ENCODE data around the gene CRB3. TPM values are rescaled to one million over a fixed set of nuclear protein-coding genes. Genes with fewer than 3 reads are reported as not detected.
A peak's percentile ranks its signal among the peaks of the same experiment; 100 is the strongest.

The CRB3 gene, protein sequence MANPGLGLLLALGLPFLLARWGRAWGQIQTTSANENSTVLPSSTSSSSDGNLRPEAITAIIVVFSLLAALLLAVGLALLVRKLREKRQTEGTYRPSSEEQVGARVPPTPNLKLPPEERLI
- 1 to 10 TPM; 1.2 to 1.8 TPM for total RNA-seq

DNA sequence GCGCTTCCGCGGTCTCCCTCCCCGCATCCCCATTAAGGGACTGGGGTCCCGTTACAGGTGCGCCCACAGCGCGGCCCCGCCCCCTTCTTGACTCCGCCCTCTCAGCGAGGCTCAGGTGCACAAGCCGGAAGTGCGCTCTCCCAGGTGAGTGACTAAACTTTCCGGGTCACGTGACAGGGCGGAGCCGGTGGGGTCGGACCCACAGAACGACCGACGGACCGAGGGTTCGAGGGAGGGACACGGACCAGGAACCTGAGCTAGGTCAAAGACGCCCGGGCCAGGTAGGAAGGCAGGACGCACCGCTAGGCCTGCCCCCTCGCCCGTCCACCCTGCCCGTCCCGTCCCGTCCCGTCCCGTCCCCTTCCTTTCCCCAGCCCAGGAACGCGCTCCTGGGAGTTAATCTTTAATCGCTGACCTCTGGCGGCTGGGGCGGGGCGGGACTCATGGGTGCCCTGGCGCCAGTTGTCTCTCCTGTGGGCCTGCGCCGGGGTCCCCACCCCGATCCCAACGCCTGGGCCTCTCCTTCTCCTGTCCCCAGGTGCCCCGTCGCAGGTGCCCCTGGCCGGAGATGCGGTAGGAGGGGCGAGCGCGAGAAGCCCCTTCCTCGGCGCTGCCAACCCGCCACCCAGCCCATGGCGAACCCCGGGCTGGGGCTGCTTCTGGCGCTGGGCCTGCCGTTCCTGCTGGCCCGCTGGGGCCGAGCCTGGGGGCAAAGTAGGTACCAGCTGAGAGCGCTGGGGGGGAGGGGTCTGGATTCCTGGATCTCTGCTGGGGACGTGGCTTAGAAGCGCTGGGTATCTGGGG is at the start of gene CRB3:
TSS of gene CRB3 (plus strand) at position 202 of the 804 bp plus-strand sequence. CDS start at position 633, 431 bp downstream.
- intact Hi-C loops (cut with DNase I, micrococcal nuclease), result loop anchor here (5.0 kb wide), 2 partner anchors 38 to 637 kb away; partner anchors contain the start of gene TUBB4A (in 1 of the 2)

GRCh38 chr19:6414793-6415590 is 49.1 kb upstream of the CRB3 start:
- Mint-ChIP-seq H3K9me3 (ENCODE audit: low read depth) (no peaks in the 10 kb centered on the region), H3K27ac (no peak overlapping the region), H3K27me3 (no peaks in the 10 kb centered on the region), H3K4me1 (no peaks in the 10 kb centered on the region), H3K36me3 (ENCODE audit: low read depth) (peaks cover 39% of the 10 kb centered on the region), H3K4me3 (no peak overlapping the region)
- CTCF ChIA-PET, result no interaction called here
- ATAC-seq, result no peak
- intact Hi-C loops (cut with DNase I, micrococcal nuclease), result no loop called here
- POLR2A ChIA-PET, result no interaction called here
- no peak for DNase-seq

More for the DNA sequence above, at the start of gene CRB3:
- Mint-ChIP-seq H3K27ac (peak within 1 kb of the TSS; percentile 17), H3K4me1 (peaks cover 12% of the 10 kb centered on the region), H3K4me3 (peak within 1 kb of the TSS; percentile 41), H3K36me3 (ENCODE audit: low read depth) (peaks cover 8% of the 10 kb centered on the region), H3K27me3 (no peaks in the 10 kb centered on the region), H3K9me3 (ENCODE audit: low read depth) (no peaks in the 10 kb centered on the region)
- ATAC-seq (no peak), DNase-seq (peak; percentile 59)
- ChIA-PET CTCF (interaction anchor here (0.5 kb wide), 1 partner anchor 917 kb away, joined by 3 read pairs; no protein-coding TSS in a partner anchor), POLR2A (no interaction called here)

GRCh38 chr19:6415591-6416190 is 48.4 kb upstream of the CRB3 start:
- Mint-ChIP-seq H3K36me3 (ENCODE audit: low read depth) (peaks cover 46% of the 10 kb centered on the region), H3K27ac (no peak overlapping the region), H3K4me3 (no peak overlapping the region), H3K9me3 (ENCODE audit: low read depth) (no peaks in the 10 kb centered on the region), H3K27me3 (no peaks in the 10 kb centered on the region), H3K4me1 (peaks cover 2% of the 10 kb centered on the region)
- DNase-seq (no peak), ATAC-seq (no peak)
- intact Hi-C loops (cut with DNase I, micrococcal nuclease), result no loop called here
- POLR2A ChIA-PET, result interaction anchor here (0.6 kb wide), 1 partner anchor 512 kb away, joined by 3 read pairs; the partner anchor contains the start of gene NDUFA11
- CTCF ChIA-PET, result no interaction called here

GRCh38 chr19:6416658-6417405 is 47.2 kb upstream of the CRB3 start:
- Mint-ChIP-seq H3K27me3 (no peaks in the 10 kb centered on the region), H3K36me3 (ENCODE audit: low read depth) (peaks cover 54% of the 10 kb centered on the region), H3K4me1 (peaks cover 5% of the 10 kb centered on the region), H3K9me3 (ENCODE audit: low read depth) (no peaks in the 10 kb centered on the region), H3K4me3 (no peak overlapping the region), H3K27ac (no peak overlapping the region)
- intact Hi-C loops (cut with DNase I, micrococcal nuclease), result no loop called here
- POLR2A ChIA-PET, result interaction anchor here (1.0 kb wide), 1 partner anchor 8 kb away, joined by 3 read pairs; no protein-coding TSS in a partner anchor
- DNase-seq (no peak), ATAC-seq (no peak)
- CTCF ChIA-PET, result no interaction called here

- ATAC-seq, result no peak
- POLR2A ChIA-PET, result interaction anchor here (1.0 kb wide), 1 partner anchor 7 kb away, joined by 3 read pairs; no protein-coding TSS in a partner anchor
- H3K27me3 Mint-ChIP-seq, result no peaks in the 10 kb centered on the region
- no peak overlapping the region for H3K4me3 Mint-ChIP-seq
- H3K27ac Mint-ChIP-seq, result no peak overlapping the region
- CTCF ChIA-PET, result no interaction called here
- peaks cover 17% of the 10 kb centered on the region for H3K4me1 Mint-ChIP-seq
- intact Hi-C loops (cut with DNase I, micrococcal nuclease), result no loop called here
- peaks cover 65% of the 10 kb centered on the region for H3K36me3 Mint-ChIP-seq (ENCODE audit: low read depth)
- no peak for DNase-seq
- no peaks in the 10 kb centered on the region for H3K9me3 Mint-ChIP-seq (ENCODE audit: low read depth)
Observed at GRCh38 chr19:6417713-6418561, 46.1 kb upstream of the CRB3 start.

DNA sequence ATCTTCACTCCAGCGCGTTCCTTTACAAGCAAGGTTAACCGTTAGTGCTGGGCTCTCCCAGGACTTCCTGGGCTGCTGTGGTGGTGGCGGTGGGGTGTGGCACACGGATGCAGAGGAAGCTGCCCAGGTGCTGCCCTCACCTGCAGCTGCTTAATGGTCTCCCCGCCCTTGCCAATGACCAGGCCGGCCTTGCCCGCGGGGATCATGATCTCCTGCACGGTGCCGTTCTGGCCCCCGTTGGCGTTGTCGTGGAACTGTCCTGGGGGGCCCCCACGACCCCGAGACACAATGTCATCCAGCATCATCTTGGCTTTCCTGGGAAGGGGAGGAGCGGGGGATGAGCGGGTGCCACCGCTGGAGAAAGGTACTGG is 45.5 kb upstream of the CRB3 start:
- H3K36me3 Mint-ChIP-seq (ENCODE audit: low read depth), result peaks cover 70% of the 10 kb centered on the region
- CTCF ChIA-PET, result no interaction called here
- intact Hi-C loops (cut with DNase I, micrococcal nuclease), result no loop called here
- no peak overlapping the region for H3K4me3 Mint-ChIP-seq
- peaks cover 22% of the 10 kb centered on the region for H3K4me1 Mint-ChIP-seq
- no peak overlapping the region for H3K27ac Mint-ChIP-seq
- no peaks in the 10 kb centered on the region for H3K27me3 Mint-ChIP-seq
- no peak for DNase-seq
- POLR2A ChIA-PET, result no interaction called here
- ATAC-seq, result no peak
- no peaks in the 10 kb centered on the region for H3K9me3 Mint-ChIP-seq (ENCODE audit: low read depth)

GRCh38 chr19:6421075-6422014 is 42.7 kb upstream of the CRB3 start:
- Mint-ChIP-seq H3K9me3 (ENCODE audit: low read depth) (peaks cover 3% of the 10 kb centered on the region), H3K36me3 (ENCODE audit: low read depth) (peaks cover 60% of the 10 kb centered on the region), H3K27ac (no peak overlapping the region), H3K27me3 (no peaks in the 10 kb centered on the region), H3K4me1 (peaks cover 31% of the 10 kb centered on the region), H3K4me3 (no peak overlapping the region)
- no peak for DNase-seq
- CTCF ChIA-PET, result interaction anchor here (0.5 to 1.0 kb wide), 3 partner anchors 22 to 207 kb away, joined by 3 to 5 read pairs (median 4); no protein-coding TSS in a partner anchor
- POLR2A ChIA-PET, result interaction anchor here (0.9 to 1.0 kb wide), 3 partner anchors 18 to 443 kb away, joined by 3 to 5 read pairs (median 4); partner anchors contain the start of gene GTF2F1
- ATAC-seq, result no peak
- intact Hi-C loops (cut with DNase I, micrococcal nuclease), result no loop called here

DNA sequence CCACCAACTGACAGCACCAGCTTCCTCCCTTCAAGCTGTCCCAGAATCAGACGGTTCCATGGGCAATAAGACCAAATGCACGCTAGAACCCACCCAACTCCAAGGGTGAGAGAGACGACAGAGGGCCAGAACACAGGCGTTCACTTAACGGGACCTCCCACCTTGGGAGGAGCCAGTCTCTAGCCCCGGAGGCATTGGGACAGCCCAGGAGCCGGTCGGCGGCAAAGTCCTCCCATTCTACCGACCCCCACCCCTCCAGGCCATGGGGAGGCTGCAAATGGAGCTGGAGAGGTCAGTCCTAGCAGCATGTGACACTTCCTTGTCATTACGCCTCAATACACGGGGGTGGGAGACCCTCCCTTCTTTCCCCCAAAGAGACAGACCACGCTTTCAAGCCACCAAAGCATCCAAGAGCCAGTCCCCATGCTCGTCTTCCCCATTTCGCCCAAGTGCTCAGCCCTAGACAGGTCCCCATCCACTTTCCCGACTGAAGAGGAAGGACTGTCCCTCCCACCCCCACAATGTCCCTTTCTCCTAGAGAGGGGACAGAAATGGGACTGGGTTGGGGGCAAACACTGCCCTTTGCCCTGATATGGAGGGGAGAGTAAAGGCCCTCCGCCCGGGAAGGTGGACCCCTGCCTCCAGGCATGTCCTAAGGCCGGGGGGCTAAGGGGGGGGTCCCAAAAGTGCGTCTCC is 40.4 kb upstream of the CRB3 start:
- CTCF ChIA-PET, result no interaction called here
- DNase-seq, result peak; percentile 64
- POLR2A ChIA-PET, result interaction anchor here (0.6 kb wide), 1 partner anchor 74 kb away, joined by 7 read pairs; no protein-coding TSS in a partner anchor
- H3K27ac Mint-ChIP-seq, result peak overlapping the region; percentile 86
- no peak for ATAC-seq
- H3K36me3 Mint-ChIP-seq (ENCODE audit: low read depth), result peaks cover 47% of the 10 kb centered on the region
- H3K4me3 Mint-ChIP-seq, result peak overlapping the region; percentile 82
- H3K4me1 Mint-ChIP-seq, result peaks cover 31% of the 10 kb centered on the region
- intact Hi-C loops (cut with DNase I, micrococcal nuclease), result loop anchor here (1.0 to 2.0 kb wide), 2 partner anchors 50 to 81 kb away; no protein-coding TSS in a partner anchor
- H3K27me3 Mint-ChIP-seq, result no peaks in the 10 kb centered on the region
- H3K9me3 Mint-ChIP-seq (ENCODE audit: low read depth), result peaks cover 3% of the 10 kb centered on the region
